Renal cortical epithelial cell (primary cell): Measurements from ENCODE around the gene ERAL1. TPM values are rescaled to one million over a fixed set of nuclear protein-coding genes. Genes with fewer than 3 reads are reported as not detected.
"Not testable (repeated sequence)": the region's sequence is repeated elsewhere in the genome, so short reads cannot be mapped to it uniquely, and the experiment has no call there.

Experiments
- DNase-seq: peaks from one replicate; pipeline ENCODE4 v3.0.0-alpha.2; 2011; ENCODE audit warnings: low read depth
- total RNA-seq: library from RNA; depleted of rRNA; stranded (reverse); fragments of >200 nt; gene quantifications from 2 replicates; pipeline ENCODE4 v1.2.3, GENCODE V29; 2014

The ERAL1 gene
- total RNA-seq = 25.7 and 42.8 TPM in 2 replicates

- peak; percentile 81 for DNase-seq
These were observed at the start of gene ERAL1 for GRCh38 chr17:28854457-28855335. Gene ERAL1, plus strand, starts transcription at chr17:28855016. Its CDS starts 19 bp downstream, at chr17:28855035.

GRCh38 chr17:28807925-28808634 is 46.7 kb upstream of the ERAL1 start:
- peak; percentile 94 for DNase-seq

GRCh38 chr17:28810437-28810836 is 44.4 kb upstream of the ERAL1 start:
- peak; percentile 11 for DNase-seq

- DNase-seq = peak; percentile 82
These were observed 43.1 kb upstream of the ERAL1 start for GRCh38 chr17:28811651-28812090.

GRCh38 chr17:28812091-28812747 is 42.6 kb upstream of the ERAL1 start:
- DNase-seq = peak; percentile 89

GRCh38 chr17:28812748-28813377 is 42.0 kb upstream of the ERAL1 start:
- peak; percentile 38 for DNase-seq

GRCh38 chr17:28816540-28816939 is 38.3 kb upstream of the ERAL1 start:
- DNase-seq = no peak

GRCh38 chr17:28818819-28819221 is 36.0 kb upstream of the ERAL1 start:
- DNase-seq = no peak

- DNase-seq = no peak
These were observed 35.2 kb upstream of the ERAL1 start for GRCh38 chr17:28819582-28819981.

- DNase-seq = no peak
These were observed 27.1 kb upstream of the ERAL1 start for GRCh38 chr17:28827672-28828071.

- no peak for DNase-seq
These were observed 26.3 kb upstream of the ERAL1 start for GRCh38 chr17:28828294-28829040.

GRCh38 chr17:28834420-28834819 is 20.4 kb upstream of the ERAL1 start:
- no peak for DNase-seq

- DNase-seq = not testable (repeated sequence)
These were observed 18.3 kb upstream of the ERAL1 start for GRCh38 chr17:28836541-28836940.

GRCh38 chr17:28839221-28839620 is 15.6 kb upstream of the ERAL1 start:
- no peak for DNase-seq

GRCh38 chr17:28841901-28842281 is 12.9 kb upstream of the ERAL1 start:
- peak; percentile 47 for DNase-seq

- peak; percentile 51 for DNase-seq
These were observed 12.4 kb upstream of the ERAL1 start, which contains the start of gene FAM222B for GRCh38 chr17:28842282-28843012. Gene FAM222B, minus strand, starts transcription at chr17:28842790. Its CDS starts 76,123 bp downstream, at chr17:28766667.

GRCh38 chr17:28843816-28844148 is 11.0 kb upstream of the ERAL1 start:
- no peak for DNase-seq

GRCh38 chr17:28846231-28846630 is 8.6 kb upstream of the ERAL1 start:
- DNase-seq = no peak

- DNase-seq = not testable (repeated sequence)
These were observed 8.1 kb upstream of the ERAL1 start for GRCh38 chr17:28846699-28847098.

GRCh38 chr17:28848667-28849066 is 6.1 kb upstream of the ERAL1 start:
- DNase-seq = not testable (repeated sequence)
